ENCODE measurements around the gene C18orf32. TPM values are rescaled to one million over a fixed set of nuclear protein-coding genes. Genes with fewer than 3 reads are reported as not detected.

C18orf32 gene
- total and polyA plus RNA-seq, 2 donors (not counting 1 experiment from before 2014, with no cell fraction given): 20.8 to 36.3 TPM

DNA sequence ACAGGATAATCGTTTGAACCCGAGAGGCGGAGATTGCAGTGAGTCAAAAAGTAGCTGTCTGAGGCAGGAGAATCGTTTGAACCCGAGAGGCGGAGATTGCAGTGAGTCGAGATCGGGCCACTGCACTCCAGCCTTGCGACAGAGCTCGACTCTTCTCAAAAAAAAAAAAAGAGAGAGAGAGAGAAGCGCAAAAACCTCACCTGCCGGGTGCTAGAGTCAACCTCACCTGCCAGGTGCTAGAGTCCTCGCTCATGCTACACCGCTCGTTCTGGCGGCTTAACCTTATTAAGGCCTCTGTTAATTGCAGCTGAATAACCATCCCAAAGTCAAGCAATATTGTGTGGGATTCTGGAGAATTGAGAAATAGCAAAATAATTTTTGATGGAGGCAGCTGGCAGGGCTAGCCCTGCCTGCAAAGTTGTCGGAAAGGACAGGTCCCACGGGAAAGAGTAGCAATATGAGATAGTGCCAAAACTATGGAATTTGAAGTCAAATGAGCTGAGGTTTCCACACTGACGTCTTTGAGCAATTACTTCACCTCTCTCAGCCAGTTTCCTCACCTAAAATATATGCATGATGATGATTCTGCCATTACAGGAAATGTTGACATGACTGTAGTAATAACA is 25.9 kb downstream of the C18orf32 start:
- peaks cover 5% of the 10 kb centered on the region for H4K20me1 ChIP-seq (ENCODE audit: control insufficient read depth, insufficient read depth, low read length, poor library complexity, severe bottlenecking)
- H3K27me3 ChIP-seq (replicated peaks in 1 of 4; ENCODE audit: control extremely low read depth in 1 of 4, control insufficient read depth in 3 of 4, insufficient read depth in 4 of 4, low read length in 3 of 4): no peaks in the 10 kb centered on the region
- H3K4me2 ChIP-seq (replicated peaks; ENCODE audit: low read depth, low read length, poor library complexity, severe bottlenecking): peak overlapping the region; percentile 82
- peak overlapping the region; percentile 16 to 79 for H3K27ac ChIP-seq (ENCODE audit: low read length in 2 of 2)
- ChIA-PET POLR2A (interaction anchor here (0.6 to 1.8 kb wide), 2 partner anchors 26 to 865 kb away, joined by 6 to 19 read pairs; partner anchors contain the start of gene C18orf32), CTCF (interaction anchor here (0.9 to 2.9 kb wide), 2 partner anchors 10 to 26 kb away, joined by 3 to 12 read pairs; partner anchors contain the start of gene C18orf32)
- H3K4me1 ChIP-seq (ENCODE audit: control insufficient read depth in 2 of 2, insufficient read depth in 2 of 2, low read length in 2 of 2): peaks cover 15 to 19% of the 10 kb centered on the region in 2 donors
- TF ChIP-seq, protein P1, sequence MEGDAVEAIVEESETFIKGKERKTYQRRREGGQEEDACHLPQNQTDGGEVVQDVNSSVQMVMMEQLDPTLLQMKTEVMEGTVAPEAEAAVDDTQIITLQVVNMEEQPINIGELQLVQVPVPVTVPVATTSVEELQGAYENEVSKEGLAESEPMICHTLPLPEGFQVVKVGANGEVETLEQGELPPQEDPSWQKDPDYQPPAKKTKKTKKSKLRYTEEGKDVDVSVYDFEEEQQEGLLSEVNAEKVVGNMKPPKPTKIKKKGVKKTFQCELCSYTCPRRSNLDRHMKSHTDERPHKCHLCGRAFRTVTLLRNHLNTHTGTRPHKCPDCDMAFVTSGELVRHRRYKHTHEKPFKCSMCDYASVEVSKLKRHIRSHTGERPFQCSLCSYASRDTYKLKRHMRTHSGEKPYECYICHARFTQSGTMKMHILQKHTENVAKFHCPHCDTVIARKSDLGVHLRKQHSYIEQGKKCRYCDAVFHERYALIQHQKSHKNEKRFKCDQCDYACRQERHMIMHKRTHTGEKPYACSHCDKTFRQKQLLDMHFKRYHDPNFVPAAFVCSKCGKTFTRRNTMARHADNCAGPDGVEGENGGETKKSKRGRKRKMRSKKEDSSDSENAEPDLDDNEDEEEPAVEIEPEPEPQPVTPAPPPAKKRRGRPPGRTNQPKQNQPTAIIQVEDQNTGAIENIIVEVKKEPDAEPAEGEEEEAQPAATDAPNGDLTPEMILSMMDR (IDR thresholded peaks at IDR 0.05): no peak
- H3K9ac ChIP-seq (ENCODE audit: low read length): peak overlapping the region; percentile 94
- peak overlapping the region; percentile 38 to 98 (median 94) for H3K4me3 ChIP-seq (ENCODE audit: control extremely low read depth in 1 of 5, extremely low read depth in 1 of 5, insufficient read depth in 1 of 5, low read depth in 2 of 5, low read length in 4 of 5)
- no peaks in the 10 kb centered on the region for H3K9me3 Mint-ChIP-seq (ENCODE audit: insufficient read depth)
- peak overlapping the region; percentile 85 for H3K27ac Mint-ChIP-seq
- 59% methylated on average over 10 of the region's 19 CpGs for WGBS (ENCODE audit: insufficient coverage)
- H3K79me2 ChIP-seq (ENCODE audit: control insufficient read depth, insufficient read depth, low read length): peaks cover 57% of the 10 kb centered on the region
- peaks cover 0 to 4% (median 0%) of the 10 kb centered on the region in 3 donors for H3K9me3 ChIP-seq (ENCODE audit: control extremely low read depth in 1 of 3, control insufficient read depth in 2 of 3, insufficient read depth in 1 of 3, low read length in 2 of 3)
- H3K36me3 ChIP-seq (replicated peaks in 1 of 2; ENCODE audit: control extremely low read depth in 1 of 2, control insufficient read depth in 1 of 2, extremely low read depth in 1 of 2, insufficient read depth in 2 of 2, low read length in 1 of 2): no peaks in the 10 kb centered on the region
- peaks cover 36% of the 10 kb centered on the region for H3K4me1 Mint-ChIP-seq
- no peak for ATAC-seq (ENCODE audit: low read depth)
- peak overlapping the region; percentile 96 for H3K4me3 Mint-ChIP-seq
- no peaks in the 10 kb centered on the region for H3K27me3 Mint-ChIP-seq
- intact Hi-C loops (cut with micrococcal nuclease): loop anchor here (1.0 kb wide), 2 partner anchors 26 to 31 kb away; partner anchors contain the start of genes C18orf32 and RPL17
- H2AFZ ChIP-seq (ENCODE audit: insufficient read depth, low read depth, low read length, poor library complexity, severe bottlenecking): peak overlapping the region; percentile 90
- DNase-seq: no peak

Data from B cell (primary cell).